ELR (cell line): Measurements from ENCODE around the gene NKTR.
A peak's percentile ranks its signal among the peaks of the same experiment; 100 is the strongest.
"Not testable (repeated sequence)": the region's sequence is repeated elsewhere in the genome, so short reads cannot be mapped to it uniquely, and the experiment has no call there.

ENCODE experiments used
- DNase-seq: peaks from one replicate; pipeline ENCODE4 v3.0.0-alpha.2; 2015; ENCODE audit warnings: low read depth

Gene NKTR

DNA sequence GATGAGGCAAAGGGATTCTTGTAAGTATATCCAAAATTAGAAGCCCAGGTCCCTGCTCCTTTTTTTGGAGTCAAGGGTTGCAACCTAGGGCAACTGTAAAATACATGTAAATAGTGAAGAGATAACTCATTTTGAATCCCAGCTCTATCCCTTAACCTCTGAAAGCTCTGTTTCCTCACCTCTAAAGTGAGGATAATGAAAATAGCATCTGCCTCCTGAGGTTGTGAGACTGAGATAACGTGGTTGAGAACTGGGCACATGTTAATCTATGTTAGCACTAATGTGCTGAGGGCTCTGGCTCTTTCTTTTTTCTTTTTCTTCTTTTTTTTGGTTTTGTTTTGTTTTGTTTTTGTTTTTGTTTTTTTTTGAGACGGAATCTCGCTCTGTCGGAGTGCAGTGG is 4.8 kb upstream of the NKTR start:
- DNase-seq, result no peak

DNA sequence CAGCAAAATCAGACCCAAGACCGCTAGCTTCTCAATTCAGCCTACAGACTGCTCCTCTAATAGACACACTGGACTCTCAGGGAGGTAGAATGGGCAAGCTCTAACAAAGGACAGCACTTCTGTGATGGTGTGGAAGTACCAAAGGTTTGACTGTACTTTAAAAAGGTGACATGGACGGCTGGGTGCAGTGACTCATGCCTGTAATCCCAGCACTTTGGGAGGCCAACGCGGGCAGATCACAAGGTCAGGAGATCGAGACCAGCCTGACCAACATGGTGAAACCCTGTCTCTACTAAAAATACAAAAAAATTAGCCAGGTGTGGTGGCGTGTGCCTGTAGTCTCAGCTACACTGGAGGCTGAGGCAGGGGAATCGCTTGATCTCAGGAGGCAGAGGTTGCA is 3.4 kb upstream of the NKTR start:
- not testable (repeated sequence) for DNase-seq

GRCh38 chr3:42600958-42601675 is 631 bp downstream of the NKTR start:
- DNase-seq, result peak; percentile 86

GRCh38 chr3:42601896-42602581 is 1.6 kb downstream of the NKTR start:
- DNase-seq, result peak; percentile 32

DNA sequence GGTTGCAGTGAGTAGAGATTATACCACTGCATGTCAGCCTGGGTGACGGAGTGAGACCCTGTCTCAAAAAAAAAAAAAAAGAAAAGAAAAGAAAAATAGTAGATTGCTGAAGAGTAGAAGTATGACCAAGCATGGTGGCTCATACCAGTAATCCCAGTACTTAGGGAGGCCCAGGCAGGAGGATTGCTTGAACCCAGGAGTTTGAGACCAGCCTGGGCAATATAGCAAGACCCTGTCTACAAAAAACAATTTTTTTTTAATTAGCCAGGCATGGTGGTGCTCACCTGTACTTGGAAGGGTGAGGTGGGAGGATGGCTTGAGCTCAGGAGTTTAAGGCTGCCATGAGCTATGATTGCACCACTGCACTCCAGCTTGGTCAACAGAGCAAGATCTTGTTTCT is 2.5 kb downstream of the NKTR start:
- DNase-seq, result no peak

DNA sequence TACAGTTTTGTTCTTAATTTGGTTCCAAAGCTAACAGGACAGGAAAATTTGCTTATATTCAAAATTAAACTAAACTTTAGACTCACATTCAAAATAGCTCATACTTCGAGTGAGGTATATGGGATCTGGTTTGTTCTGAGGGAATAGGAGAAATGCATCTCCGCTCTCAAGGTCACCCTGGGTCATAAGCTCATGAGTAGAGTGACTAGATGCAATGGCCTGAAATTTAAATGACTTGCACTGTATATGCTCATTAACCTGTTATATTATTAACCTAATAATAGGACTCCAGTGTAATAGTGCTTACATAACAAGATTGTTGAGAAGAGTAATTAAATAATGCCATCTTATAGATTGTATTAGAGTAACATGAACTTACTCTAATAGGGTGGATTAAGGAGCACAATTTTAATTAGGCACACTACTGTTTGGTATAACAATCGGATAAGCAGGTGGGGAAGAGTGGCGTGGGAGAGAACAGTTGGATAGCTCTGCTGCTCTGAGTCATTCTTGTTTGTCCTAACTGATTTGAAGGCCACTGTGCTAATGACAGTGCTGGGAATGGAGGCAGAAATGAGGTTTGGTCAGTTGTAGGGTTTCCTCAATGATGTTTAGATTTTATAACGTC is 5.2 kb downstream of the NKTR start:
- DNase-seq, result no peak

DNA sequence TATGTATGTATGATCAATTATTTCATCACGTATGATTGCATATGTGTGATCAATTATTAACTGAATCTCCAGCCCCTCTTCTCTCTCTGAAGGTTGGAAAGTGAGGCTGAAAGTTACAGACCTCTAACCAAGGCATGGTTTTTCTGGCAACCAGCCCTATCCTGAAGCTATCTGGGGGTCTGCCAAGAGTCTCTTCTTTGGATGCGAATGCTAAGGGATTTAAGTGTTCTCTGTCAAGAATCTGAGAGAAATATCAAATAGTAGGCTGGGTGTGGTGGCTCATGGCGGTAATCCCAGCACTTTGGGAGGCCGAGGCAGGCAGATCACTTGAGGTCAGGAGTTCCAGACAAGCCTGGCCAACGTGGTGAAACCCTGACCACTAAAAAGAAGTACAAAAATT is 8.1 kb downstream of the NKTR start:
- no peak for DNase-seq

DNA sequence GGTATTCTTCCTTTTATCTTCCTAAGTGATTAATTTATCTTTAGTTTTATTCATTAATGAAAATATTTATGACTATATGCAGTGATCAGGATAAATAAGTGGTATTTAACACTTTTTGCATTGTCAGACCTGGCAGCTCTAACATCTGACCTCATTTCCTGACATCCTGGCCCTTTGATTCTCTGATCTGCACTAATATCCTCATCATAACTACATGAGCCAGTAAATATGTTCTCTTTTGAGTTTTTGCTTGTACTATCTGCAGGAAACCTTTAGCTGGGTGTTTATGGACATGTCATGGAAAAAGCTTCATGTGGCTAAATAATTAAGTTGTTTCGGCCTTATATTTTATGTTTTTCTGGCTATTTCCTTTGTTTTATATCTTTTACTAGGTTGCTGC is 10.5 kb downstream of the NKTR start:
- DNase-seq, result no peak

- no peak for DNase-seq
These were observed 11.7 kb downstream of the NKTR start for GRCh38 chr3:42612217-42612616.

- DNase-seq, result no peak
These were observed 12.4 kb downstream of the NKTR start for GRCh38 chr3:42612928-42613327.

GRCh38 chr3:42613462-42613861 is 13.0 kb downstream of the NKTR start:
- peak; percentile 37 for DNase-seq

DNA sequence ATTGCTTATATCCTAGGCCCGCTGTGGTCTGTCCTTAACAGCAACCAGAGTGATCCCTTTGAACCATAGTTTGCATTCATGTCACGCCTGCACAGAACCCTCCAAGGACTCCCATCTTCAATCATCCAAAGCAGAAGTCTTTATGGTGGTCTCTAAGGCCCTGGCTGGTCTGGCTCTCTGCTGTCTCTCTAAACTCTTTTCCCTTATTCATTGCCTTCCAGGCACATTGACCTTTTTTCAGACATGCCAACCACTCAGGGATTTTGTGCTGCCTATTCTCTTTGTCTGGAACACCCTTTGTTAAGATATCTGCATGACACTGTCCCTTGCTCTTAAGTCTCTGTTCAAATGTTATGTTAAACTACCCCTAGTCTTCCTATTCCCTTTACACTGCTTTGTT is 31.1 kb downstream of the NKTR start:
- DNase-seq, result no peak

- DNase-seq, result peak; percentile 55
These were observed 31.7 kb downstream of the NKTR start for GRCh38 chr3:42632146-42632545.

GRCh38 chr3:42633544-42633943 is 33.1 kb downstream of the NKTR start:
- no peak for DNase-seq

GRCh38 chr3:42635111-42635510 is 34.6 kb downstream of the NKTR start:
- peak; percentile 76 for DNase-seq

DNA sequence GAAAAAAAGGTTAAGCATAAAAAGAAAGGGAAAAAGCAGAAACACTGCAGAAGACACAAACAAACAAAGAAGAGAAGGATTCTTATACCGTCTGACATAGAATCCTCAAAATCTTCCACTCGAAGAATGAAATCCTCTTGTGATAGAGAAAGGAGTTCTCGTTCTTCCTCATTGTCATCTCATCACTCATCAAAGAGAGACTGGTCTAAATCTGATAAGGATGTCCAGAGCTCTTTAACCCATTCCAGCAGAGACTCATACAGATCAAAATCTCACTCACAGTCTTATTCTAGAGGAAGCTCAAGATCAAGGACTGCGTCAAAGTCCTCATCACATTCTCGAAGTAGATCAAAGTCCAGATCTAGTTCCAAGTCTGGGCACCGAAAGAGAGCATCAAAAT is 36.5 kb downstream of the NKTR start:
- DNase-seq, result no peak

DNA sequence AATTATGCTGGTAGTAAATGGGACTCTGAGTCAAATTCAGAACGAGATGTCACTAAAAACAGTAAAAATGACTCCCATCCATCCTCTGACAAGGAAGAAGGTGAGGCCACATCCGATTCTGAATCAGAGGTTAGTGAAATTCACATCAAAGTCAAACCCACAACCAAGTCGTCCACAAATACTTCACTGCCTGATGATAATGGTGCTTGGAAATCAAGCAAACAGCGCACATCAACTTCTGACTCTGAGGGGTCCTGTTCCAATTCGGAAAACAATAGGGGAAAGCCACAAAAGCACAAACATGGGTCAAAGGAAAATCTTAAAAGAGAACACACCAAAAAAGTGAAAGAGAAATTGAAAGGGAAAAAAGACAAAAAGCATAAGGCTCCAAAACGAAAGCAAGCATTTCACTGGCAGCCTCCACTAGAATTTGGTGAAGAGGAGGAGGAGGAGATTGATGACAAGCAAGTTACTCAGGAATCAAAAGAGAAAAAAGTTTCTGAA is 37.9 kb downstream of the NKTR start:
- DNase-seq, result no peak

- no peak for DNase-seq
These were observed 38.7 kb downstream of the NKTR start for GRCh38 chr3:42639192-42639591.

- DNase-seq, result no peak
These were observed 39.6 kb downstream of the NKTR start for GRCh38 chr3:42640129-42640528.

DNA sequence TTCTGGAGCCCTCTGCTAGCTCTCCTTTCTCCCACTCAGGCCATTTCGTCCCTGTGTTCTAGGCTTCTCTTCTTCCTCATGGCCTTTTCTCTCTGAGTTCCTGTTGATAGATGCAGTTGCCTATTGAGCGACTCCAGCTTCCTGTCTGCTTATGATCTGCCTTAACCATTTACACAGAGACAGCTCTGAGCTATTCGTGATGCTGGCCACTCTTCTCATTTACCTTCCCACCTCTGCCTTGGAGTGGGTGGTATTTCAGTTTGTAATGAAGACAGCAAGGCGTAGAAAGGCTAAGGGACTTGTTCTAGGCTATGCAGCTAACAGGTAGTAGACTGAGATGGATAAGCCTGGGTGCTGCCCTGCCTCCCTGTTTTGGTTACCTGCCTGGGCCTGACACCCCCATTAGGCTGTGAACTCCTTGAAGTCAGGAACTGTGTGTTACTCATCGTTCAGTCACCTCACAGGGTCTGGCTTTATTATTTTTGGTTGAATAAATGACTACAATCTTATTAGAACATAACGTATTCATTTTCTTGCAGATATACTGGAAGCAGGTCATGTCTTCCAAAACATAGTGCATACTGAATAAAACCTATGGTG is 40.4 kb downstream of the NKTR start:
- DNase-seq, result no peak

DNA sequence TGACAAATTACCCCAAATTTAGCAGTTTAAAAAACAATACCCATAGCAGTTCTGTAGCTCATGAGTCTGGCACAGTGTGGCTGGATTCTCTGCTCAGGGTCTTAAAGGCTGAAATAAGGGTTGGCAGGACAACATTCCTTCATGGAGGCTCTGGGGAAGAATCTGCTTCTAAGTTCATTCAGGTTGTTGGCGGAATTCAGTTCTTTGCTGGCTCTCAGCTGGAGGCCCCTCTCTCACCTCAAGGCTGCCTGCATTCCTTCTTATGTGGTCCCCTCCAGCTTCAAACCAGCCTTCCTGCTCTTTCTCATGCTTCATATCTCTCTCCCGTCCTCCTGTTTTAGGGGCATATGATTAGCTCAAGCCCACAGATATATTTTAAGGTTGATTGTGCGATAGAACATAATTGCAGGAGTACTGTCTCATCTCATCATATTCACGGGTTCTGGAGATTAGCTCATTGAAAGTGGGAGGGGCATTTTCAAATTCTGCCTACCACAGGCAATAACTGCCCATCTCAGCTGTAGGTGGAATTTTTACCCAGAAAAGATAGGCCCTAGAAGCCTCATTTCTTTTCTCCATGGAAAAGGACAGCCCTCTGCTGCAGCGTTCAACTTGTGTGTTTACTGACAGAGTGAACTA is 47.5 kb downstream of the NKTR start:
- no peak for DNase-seq

- DNase-seq, result no peak
These were observed 48.5 kb downstream of the NKTR start for GRCh38 chr3:42649006-42649405.
